Cardiac fibroblast (primary cell): ENCODE measurements around the gene OR3A2.
"Not testable (repeated sequence)": the region's sequence is repeated elsewhere in the genome, so short reads cannot be mapped to it uniquely, and the experiment has no call there.

Experiments used
- DNase-seq, 2 donors: peaks; one replicate each; pipeline versions ENCODE4 v3.0.0 to v3.0.0-alpha.2; 2010; ENCODE audit warnings: low read depth in 2 of 2
- H3K4me3 ChIP-seq, 2 donors: replicated peaks in 1 of 2; 1 replicate in 1 of 2; 2 replicates in 1 of 2; pipeline ENCODE4 v1.5.1; 2011; ENCODE audit warnings: low read depth in 2 of 2, low read length in 2 of 2, mild to moderate bottlenecking in 2 of 2, moderate library complexity in 1 of 2
- TF ChIP-seq, protein P1 (sequence below): IDR thresholded peaks from one replicate; pipeline ENCODE4 v1.5.1; 2011; ENCODE audit warnings: low read depth, mild to moderate bottlenecking, low read length, inconsistent platforms

The OR3A2 gene

GRCh38 chr17:3335876-3336275 is 50.2 kb downstream of the OR3A2 start:
- DNase-seq: no peak
- TF ChIP-seq, protein P1, sequence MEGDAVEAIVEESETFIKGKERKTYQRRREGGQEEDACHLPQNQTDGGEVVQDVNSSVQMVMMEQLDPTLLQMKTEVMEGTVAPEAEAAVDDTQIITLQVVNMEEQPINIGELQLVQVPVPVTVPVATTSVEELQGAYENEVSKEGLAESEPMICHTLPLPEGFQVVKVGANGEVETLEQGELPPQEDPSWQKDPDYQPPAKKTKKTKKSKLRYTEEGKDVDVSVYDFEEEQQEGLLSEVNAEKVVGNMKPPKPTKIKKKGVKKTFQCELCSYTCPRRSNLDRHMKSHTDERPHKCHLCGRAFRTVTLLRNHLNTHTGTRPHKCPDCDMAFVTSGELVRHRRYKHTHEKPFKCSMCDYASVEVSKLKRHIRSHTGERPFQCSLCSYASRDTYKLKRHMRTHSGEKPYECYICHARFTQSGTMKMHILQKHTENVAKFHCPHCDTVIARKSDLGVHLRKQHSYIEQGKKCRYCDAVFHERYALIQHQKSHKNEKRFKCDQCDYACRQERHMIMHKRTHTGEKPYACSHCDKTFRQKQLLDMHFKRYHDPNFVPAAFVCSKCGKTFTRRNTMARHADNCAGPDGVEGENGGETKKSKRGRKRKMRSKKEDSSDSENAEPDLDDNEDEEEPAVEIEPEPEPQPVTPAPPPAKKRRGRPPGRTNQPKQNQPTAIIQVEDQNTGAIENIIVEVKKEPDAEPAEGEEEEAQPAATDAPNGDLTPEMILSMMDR: no peak
- H3K4me3 ChIP-seq: no peak overlapping the region

GRCh38 chr17:3318336-3318735 is 67.8 kb downstream of the OR3A2 start:
- no peak overlapping the region for H3K4me3 ChIP-seq
- no peak for DNase-seq
- TF ChIP-seq, protein P1: no peak

- no peak overlapping the region for H3K4me3 ChIP-seq
- TF ChIP-seq, protein P1: no peak
- no peak for DNase-seq
Observed at GRCh38 chr17:3316836-3317235, 69.3 kb downstream of the OR3A2 start.

DNA sequence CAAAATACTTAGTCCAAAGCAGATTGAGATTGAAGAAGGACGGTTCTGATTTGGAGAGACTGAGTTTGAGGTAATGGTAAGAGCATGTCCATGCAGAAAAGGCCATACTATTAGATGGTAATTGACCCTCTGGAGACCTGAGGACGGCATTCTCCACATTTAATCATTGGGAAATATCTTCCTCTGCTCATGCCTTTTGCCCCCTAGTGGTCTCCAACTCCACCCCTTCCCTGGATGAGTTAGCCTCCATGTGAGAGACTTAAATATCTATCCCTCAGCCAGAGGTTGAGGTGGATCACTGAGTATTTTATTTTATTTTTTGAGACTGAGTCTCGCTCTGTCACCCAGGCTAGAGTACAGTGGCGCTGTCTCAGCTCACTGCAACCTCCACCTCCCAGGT is 77.5 kb downstream of the OR3A2 start:
- no peak overlapping the region for H3K4me3 ChIP-seq
- TF ChIP-seq, protein P1: no peak
- no peak for DNase-seq

DNA sequence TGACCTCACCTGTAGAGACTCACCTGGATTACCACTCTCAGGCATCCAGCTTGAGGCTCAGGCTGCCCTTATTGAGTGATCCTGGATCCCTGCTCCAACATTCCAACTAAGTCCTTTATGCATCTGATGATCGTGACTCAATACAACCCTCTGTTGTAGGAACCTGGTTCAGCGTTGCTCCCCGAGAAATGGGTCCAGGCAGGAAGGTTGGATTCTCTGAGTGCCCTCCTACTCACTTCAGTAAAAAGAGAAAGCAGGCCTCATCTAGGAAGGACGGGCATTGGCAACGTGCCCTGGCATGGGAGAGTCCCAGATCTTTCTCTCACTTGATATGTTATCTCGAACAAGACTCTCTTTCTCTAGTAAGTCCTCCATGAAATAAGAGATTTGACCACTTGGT is 87.8 kb downstream of the OR3A2 start, which contains the start of gene OR3A1:
Gene OR3A1 (minus strand): TSS at position 101 of the 400 bp plus-strand sequence. CDS start 5,778 bp downstream, outside the sequence.
- TF ChIP-seq, protein P1: no peak
- DNase-seq: no peak
- no peak within 1 kb of the TSS for H3K4me3 ChIP-seq

GRCh38 chr17:3295632-3296031 is 90.5 kb downstream of the OR3A2 start:
- DNase-seq: no peak
- H3K4me3 ChIP-seq: no peak overlapping the region
- TF ChIP-seq, protein P1: no peak

GRCh38 chr17:3293548-3293947 is 92.6 kb downstream of the OR3A2 start:
- not testable (repeated sequence) for H3K4me3 ChIP-seq, DNase-seq
